Measurements from ENCODE around the gene RFX3.

Gene RFX3

DNA sequence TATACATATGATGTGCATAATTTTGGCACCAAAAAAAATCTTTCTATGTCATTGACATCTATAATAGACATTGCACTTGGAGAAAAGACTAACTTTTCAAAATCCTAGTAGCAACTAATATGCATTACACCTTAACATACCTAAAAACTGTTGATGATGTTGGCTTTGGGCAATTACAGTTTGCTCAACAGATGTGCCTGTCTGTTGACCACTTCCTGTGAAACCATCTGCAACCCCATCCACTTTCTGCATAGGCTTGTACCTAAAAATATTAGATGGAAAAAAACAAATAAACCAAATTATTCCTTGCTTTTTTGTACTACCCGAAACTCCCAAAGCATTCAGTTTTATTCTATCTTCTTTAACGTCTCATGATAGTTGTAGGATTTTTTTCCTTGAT, 248.6 kb downstream of the RFX3 start:
- DNase-seq (ENCODE audit: low read depth), result no peak

DNA sequence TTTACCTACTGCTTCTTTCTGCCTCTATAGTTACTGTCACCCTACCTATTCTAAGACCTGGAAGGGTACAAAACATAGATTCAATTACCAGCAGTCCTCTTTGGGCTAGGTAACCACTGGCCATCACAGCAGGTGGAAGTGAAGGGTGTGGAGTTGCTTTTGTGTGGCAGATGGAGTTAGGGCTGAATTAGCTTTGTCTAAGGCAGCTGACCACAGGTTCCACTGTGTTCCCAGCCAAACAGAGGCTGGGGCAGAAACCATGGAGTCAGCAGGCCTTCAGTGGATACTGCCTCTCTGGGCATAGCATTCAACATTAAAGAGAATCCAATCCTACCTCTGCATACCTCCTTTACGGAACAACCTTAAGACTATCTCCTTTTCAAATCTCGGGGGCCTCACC, 254.2 kb downstream of the RFX3 start:
- DNase-seq (ENCODE audit: low read depth), result no peak

DNA sequence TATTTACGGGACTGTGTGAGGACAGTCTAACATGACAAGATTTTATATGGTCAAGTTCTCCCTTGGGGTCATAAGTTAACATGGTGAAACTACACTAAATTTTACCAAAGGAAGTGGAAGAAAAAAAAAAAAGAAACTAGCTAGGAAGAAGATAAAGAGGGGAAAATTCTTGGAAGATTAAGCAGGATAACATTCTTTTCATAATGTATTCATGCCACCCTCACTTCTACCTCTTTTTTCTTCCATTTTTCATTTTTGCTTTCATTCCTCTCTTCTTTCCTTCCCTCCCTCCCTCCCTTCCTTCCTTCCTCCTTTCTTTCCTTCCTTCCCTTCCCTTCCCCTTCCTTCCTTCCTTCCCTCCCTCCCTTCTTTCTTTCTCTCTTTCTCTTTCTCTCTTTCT, 254.6 kb downstream of the RFX3 start:
- DNase-seq (ENCODE audit: low read depth), result no peak

DNA sequence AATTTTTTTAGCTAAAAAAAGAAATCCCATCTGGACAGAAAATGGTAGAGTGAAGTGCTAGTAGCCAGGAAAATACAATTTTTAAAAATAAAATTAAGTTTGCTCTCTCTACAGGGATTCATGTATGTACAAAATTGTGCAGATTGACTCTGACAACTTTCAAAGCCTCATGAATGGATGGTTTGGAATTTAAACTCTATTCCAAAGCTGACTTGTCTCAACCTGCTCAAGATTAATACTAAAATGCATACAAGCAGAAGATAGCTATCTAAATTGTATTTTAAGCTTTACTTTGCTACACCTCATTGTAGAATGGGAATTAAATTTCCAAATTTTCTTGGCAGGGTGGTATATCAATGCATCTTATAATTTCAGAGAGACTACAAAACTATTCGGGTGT, 257.6 kb downstream of the RFX3 start:
- DNase-seq (ENCODE audit: low read depth), result no peak

DNA sequence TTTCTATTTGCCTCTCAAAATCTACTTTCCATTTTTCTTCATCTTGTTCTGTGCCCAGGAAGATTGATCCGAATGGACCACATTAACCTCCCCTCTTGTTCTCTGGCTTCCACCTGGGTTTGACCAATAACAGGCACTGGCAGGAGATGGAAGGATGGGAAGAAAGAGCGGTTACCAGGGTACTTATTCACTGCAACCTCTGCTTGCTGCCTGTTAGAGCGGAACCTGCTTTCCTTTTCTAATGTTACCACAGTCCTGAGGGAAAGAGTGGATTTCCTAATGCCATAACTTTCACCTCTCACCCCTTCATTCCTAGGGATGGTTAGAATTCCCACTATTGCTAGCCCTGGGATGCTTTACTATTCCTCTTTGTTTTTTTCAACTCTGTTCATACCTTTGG, 262.1 kb downstream of the RFX3 start:
- DNase-seq (ENCODE audit: low read depth), result no peak

DNA sequence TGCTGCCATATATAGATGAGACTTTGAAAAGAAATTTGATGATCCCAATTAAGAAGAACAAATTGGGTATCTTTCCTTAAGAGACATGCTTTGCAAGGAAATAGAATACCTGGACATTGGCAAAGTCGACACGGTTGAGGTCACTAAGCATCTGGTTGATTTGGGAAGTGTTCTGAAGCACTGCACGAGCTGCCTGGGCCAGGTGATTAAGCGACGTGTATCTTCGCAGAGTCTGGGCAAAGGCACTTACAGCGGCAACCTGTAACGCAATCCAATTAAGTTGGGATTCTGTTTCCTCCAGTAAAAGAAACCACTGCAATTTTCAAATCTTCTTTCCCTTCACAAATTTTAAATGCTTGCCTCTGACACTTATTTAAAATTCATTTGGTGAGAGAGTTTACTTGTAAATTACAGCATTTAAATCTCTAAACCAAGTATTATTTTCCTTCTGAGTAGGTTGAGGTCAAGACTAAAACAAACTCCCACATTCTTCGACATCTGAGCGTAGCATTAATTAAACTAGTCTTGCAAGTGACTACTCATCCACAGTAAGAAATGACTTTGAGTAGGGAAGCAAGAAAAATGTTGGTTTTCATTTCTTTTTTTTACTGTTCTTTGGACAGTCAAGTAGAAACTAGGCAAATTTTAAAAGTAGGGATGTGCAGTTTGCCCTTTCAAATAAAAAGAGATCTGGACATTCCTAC, 262.8 kb downstream of the RFX3 start:
- DNase-seq (ENCODE audit: low read depth), result no peak

DNA sequence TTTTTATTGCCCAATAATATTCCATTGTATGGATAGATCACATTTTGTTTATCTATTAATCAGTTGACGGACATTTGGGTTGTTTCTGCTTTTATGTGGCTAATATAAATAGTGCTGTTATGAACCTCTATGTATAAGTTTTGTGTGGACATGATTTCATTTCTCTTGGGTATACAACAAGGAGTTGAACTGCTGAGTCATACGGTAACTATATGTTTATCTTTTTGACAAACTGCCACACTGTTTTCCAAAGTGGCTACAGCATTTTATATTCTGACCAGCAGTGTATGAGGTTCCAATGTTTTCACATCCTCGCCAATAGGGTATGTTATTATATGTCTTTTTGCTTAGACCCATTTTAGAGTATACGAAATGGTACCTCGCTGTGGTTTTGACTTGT, 264.3 kb downstream of the RFX3 start:
- DNase-seq (ENCODE audit: low read depth), result no peak

DNA sequence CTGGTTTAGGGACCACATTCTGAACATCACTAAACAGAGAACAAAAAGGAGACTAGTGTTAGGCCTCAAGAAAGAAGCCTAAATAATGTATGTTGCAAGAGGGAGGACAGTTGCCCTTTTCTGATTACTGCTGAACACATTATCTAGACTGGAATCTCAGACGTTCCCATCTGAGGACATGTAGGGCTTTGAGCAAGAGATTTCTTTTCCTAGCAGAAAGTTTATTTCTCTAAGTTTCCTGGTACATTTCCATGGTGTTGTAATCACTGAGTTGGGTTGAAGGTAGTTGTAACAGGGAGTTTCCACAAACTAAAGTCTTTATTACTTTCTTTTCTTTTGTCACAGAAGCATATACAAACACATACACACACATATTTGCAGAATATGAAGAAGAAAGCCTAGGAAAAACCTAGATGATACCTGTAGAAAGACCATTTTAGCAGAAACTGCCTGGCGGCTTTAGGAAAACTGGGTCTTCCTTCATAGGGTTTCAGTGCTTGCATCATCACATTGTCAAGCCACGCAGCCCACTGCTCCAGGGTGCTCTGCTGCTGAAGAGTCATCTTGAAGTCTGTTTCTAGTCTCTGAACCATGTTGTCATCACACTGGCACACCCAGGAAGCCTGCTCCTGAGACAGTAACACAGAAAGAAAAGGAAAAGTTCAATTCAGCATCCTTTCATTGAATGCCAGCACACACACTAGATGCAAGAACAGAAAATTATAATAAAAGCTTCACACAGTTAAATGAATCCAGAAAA, 269.1 kb downstream of the RFX3 start:
- DNase-seq (ENCODE audit: low read depth), result peak; percentile 67

DNA sequence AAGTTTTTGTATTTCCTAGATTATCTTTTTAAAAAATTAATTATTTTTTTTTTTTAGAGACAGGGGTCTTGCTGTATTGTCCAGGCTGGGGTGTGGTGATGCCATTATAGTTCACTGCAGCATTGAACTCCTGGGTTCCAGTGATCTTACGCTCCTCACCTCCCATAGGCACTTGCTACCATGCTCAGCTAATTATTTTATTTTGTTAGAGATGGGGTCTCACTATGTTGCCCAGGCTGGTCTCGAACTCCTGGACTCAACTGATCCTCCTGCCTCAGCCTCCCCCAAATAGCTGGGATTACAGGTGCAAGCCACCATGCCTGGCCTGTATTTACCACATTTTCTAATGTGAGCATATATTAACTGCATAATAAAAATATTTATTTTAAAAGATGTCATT, 274.5 kb downstream of the RFX3 start:
- no peak for DNase-seq (ENCODE audit: low read depth)

DNA sequence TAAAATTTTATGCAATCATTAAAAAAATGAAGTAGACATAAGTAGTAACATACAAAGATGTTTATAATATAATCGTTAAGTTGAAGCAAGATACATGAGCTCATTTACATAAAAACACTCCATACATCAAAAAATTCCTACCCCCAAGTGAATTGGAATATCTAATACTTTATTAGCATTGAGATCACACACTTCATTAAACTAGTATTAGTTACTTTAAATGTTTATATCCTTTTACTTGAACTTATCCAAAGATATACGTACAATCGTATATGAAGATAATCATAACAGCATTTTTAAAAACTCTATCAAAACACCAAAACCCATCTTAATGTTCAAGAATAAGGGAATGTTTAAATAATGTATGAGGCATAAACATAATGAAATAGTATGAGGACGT, 275.1 kb downstream of the RFX3 start:
- no peak for DNase-seq (ENCODE audit: low read depth)

DNA sequence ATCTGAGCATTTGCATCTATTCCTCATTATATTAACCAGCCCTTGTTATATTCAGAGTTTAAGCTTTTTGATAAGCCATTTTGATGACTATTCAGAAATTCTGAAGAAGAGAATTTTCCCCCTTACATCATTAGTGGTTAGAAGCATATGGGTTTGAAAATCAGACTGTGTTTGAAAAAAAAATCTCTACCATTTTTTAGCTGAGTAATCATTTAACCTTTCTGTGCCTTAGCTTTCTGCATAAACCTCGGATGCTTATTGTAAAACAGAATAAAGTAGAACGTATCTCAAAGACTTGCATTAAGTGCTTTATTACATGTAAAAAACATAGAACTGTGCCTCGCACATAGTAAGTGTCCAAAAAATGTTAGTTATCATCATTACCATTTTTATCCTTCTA, 278.6 kb downstream of the RFX3 start:
- no peak for DNase-seq (ENCODE audit: low read depth)

DNA sequence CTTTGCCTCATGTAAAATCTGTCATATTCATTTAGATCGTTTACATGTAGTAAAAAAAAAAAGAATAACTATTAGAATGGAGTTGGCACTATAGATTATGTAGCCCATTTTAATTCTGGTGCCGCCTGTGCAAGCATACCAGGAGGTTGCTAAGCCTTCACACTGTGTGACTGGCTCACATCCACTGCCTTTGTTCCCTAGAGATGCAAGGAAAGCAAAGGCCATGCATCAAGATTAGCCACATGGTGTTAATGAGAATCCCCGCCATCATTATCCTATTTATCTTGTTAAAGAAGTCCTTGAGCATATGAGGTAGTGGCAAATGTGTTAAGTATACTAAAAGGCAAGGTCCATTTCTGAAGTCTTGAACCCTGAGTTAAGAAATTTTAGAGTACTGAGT, 279.6 kb downstream of the RFX3 start:
- no peak for DNase-seq (ENCODE audit: low read depth)

DNA sequence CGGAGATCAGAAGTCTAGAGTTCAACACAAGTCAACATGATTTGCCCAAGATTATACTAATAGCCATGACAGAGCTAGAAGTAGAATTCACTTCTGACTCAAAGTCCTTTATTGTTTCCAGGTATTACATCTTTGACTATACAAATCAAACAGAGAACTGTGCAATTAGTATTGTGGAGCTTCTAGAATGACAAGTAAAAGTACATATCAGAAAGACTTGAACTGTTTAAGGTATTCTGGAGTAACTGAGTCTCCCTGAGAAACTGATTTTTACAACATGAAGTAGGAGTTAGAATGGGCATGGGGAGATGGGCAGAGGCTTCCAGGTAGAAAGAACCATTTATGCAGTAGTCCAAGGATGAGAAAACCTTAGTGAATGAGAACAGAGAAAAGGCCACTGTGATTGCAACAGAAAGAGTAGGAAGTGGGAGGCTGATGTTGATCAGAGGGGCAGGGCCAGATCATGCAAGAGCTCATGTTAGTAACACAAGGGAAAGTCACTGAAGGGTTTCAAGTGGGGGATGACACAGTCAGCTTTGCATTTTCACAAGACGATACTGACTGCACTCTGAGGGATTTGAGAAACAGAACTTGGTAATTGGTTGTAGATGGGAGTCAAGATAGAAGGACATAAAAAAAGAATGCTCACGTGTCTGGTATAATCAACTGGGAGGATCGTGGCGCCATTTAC, 280.7 kb downstream of the RFX3 start:
- no peak for DNase-seq (ENCODE audit: low read depth)

DNA sequence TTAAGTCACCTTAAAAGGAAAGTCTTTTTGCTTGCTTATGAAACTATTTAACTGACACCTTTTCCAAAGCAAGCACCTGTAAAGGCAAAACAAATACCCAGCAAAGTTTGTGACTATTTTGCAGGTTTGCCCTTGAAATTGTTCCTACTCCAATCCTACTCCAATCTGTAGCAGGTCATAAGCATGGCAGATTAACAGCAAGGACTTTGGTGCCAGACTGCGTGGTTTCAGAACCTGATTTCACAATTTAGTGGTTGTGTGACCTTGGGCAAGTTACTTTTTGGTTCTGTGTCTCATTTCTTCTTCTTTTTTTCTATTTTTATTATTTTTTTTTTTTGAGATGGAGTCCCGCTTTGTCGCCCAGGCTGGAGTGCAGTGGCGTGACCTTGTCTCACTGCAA, 282.1 kb downstream of the RFX3 start:
- DNase-seq (ENCODE audit: low read depth), result no peak

DNA sequence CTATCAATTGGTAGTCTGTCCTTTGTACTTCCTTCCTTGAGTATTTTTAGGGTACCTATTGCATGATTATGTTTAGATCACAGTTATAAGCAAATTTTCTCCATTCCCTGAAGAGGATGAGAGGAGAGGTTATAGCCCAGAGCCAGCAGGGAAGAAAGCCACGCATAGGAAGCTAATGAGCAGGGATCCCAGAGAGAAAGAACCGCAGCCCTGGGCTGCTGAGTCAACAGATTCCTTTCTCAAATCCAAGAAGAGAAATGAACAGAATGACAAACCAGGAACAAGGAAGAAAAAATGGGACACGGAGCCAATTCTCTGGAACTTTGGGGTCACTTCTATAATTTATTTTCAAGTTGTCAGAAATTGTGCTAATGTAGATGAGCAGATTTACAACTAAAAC, 284.5 kb downstream of the RFX3 start:
- DNase-seq (ENCODE audit: low read depth), result no peak

DNA sequence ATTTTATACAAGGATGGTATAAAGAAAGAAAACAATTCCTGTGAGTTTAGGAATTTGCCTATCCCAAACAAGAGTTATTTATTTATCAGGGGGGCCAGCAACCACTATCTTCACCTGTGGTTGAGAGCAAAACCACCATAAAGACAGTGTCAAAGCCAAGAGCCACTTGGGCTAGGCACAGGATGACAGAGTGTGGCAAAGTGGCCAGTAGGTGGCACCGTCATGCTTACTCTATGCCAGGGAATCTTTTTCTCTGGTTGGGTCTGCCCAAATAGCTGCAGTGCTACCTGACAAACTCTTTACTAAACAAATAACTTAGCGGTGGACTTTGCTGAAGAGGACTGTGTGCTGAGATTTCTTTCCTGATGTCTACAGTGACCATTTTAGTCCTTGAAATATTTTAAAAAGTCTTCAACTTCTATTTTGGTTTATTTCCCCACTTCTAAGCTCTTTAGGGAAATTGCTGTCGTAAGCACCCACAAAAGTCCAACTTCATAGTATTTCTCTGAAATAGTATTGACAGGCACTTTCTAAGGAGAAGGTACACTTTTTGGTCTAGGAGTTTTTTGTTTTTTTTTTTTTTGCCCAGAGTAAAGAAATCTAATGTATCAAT, 285.0 kb downstream of the RFX3 start:
- DNase-seq (ENCODE audit: low read depth), result peak; percentile 55

DNA sequence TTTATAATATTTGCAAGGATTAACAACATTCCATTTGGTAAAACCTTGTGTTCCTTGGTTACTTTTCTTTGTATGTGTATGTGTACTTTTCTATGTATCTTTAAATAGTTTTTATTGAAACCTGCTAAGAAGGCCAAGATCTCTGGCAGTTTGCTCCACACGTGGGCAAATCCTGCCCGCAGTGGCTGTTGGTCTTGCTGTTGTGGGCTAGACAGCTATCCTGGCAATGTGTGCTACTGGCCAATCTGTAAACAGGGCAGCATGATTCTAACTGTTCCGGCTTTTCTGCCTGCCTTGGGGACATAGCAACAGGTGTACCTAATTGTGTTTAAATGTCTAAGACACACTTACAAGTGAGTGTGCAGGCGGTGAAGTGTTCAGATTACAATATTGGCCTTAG, 286.6 kb downstream of the RFX3 start:
- DNase-seq (ENCODE audit: low read depth), result no peak

DNA sequence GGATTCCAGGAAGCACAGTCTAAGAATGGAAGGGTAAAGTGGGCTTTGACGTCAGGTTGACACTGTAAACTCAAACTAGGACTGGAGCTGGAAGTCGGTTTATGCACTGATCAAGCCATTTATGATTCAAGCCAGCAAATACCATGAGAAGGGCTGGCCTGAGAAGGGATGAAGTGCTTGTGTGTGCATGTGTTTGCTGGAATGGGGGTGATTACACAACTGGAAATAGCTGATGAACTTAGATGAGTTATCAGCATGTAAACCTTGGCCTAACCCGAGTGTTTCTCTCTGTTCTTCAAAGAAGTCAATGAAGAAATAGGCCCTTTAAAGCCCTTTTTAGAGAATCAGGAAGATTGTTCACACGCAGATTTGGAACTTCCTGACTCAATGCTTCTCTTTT, 287.6 kb downstream of the RFX3 start:
- peak; percentile 10 for DNase-seq (ENCODE audit: low read depth)

DNA sequence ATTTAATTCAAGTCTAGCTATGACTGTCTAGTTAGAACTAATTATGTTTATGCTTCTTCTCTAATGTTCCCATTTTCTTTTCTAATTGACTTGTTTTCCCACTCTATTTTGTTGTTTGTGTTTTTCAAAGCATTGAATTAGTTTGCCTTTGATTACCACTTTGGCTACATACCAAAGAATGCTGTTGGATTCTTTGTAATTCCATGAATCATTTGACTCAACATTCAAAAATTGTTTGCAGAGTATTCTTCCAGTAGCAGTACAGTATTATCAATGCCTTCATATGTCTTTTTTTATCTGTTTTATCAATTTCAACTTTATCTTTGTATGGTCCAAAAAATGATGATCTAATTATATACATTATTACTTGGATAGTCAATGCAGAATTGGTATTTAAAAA, 288.7 kb downstream of the RFX3 start:
- no peak for DNase-seq (ENCODE audit: low read depth)

DNA sequence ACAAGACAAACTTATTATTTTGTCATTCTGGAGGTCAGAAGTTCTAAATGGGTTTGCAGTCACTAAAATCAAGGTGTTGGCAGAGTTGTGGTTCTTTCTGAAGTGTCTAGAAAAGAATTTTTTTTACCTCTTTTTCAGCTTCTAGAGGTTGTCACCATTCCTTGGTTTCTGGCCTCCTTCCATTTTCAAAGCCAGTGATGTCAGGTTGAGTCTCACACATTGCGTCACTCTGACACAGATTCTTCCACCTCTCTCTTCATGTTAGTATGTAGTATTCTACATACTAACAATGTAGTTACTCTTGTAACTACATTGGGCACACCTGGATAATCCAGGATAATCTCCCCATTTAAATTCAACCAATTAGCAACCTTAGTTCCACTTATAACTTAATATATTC, 290.3 kb downstream of the RFX3 start:
- DNase-seq (ENCODE audit: low read depth), result no peak

DNA sequence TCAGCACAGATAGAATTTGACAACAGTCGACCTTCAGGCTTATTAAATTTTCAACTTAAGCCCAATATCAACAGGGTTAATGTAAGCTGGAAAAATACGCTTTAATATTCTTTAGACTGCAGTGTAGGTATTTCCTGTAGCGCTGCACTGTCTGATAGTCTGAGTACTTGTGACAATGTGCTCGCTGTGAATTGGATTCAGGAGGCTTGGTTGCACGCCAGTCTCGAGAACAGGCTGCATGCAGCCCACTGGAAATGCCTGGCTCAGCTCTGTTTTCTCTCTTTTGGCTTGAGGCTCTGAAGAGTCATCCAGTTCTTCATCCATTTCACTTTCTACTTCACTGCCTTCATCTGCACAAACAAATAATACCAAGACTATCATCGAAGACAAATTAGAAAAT, 300.9 kb downstream of the RFX3 start:
- no peak for DNase-seq (ENCODE audit: low read depth)

DNA sequence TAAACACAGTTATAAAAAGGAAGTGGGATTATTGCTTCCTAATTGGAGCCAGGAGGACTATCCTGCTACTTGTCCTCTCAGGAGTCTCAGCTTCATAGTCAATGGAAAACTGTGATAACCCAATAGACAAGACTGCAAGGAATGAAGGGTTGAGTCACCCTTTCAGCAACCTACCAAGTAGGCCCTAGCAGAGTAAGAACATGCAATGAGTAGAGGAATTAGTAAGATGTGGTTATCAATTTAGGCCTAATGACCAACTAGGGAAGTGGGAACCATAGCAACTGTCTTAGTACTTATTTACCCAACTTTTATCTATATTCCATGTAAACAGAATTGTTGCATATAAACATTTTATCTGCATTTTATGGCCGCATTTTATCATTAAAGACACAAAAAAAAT, 310.1 kb downstream of the RFX3 start:
- DNase-seq (ENCODE audit: low read depth), result no peak

DNA sequence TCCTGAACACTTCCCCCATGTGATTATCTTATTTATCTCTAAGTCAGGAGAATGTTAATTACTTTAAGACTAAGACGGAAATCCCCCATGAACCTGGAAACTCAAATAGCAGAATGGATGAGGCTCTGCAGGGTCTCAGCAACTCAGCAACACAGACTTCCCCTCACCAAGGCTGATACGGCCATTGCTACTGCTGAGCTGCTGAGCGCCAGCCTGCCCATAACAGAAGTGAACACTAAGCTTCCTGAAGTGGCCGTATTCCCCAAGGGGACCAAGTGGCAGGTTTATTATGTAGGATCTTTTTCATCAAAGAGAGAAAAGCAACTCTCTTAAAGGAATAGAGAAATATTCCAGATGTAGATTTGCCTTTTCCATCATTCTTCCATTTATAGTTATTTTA, 311.1 kb downstream of the RFX3 start:
- DNase-seq (ENCODE audit: low read depth), result no peak
